ENCODE measurements around the gene CEACAM5.

DNA sequence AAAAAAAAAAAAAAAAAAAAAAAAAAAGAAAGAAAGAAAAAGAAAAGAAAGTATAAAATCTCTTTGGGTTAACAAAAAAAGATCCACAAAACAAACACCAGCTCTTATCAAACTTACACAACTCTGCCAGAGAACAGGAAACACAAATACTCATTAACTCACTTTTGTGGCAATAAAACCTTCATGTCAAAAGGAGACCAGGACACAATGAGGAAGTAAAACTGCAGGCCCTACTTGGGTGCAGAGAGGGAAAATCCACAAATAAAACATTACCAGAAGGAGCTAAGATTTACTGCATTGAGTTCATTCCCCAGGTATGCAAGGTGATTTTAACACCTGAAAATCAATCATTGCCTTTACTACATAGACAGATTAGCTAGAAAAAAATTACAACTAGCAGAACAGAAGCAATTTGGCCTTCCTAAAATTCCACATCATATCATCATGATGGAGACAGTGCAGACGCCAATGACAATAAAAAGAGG, 9.6 kb upstream of the CEACAM5 start:
- TF ChIP-seq, protein P1, sequence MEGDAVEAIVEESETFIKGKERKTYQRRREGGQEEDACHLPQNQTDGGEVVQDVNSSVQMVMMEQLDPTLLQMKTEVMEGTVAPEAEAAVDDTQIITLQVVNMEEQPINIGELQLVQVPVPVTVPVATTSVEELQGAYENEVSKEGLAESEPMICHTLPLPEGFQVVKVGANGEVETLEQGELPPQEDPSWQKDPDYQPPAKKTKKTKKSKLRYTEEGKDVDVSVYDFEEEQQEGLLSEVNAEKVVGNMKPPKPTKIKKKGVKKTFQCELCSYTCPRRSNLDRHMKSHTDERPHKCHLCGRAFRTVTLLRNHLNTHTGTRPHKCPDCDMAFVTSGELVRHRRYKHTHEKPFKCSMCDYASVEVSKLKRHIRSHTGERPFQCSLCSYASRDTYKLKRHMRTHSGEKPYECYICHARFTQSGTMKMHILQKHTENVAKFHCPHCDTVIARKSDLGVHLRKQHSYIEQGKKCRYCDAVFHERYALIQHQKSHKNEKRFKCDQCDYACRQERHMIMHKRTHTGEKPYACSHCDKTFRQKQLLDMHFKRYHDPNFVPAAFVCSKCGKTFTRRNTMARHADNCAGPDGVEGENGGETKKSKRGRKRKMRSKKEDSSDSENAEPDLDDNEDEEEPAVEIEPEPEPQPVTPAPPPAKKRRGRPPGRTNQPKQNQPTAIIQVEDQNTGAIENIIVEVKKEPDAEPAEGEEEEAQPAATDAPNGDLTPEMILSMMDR (IDR thresholded peaks at IDR 0.05), result no peak
- TF ChIP-seq ZFX (IDR thresholded peaks at IDR 0.05; ENCODE audit: borderline replicate concordance), result no peak

Measured in 22Rv1 (cell line).